Cardiac muscle cell (in vitro differentiated cells and primary cell): ENCODE results near the gene FRMD3. TPM values are rescaled to one million over a fixed set of nuclear protein-coding genes. Genes with fewer than 3 reads are reported as not detected.

Source experiments
- DNase-seq, 2 donors: peaks; one replicate each; pipeline versions ENCODE4 v3.0.0 to v3.0.0-alpha.2; 2010 to 2017; ENCODE audit warnings: low read depth in 1 of 2, low spot score in 1 of 2
- H3K27ac ChIP-seq: fragments of 200-600 bp; sonication (generic); 2 replicates; pipeline ENCODE4 v1.5.1; 2016
- H3K27me3 ChIP-seq: fragments of 200-600 bp; sonication (generic); 2 replicates; pipeline ENCODE4 v1.6.0; 2016; ENCODE audit warnings: control low read depth
- H3K36me3 ChIP-seq: fragments of 200-600 bp; sonication (generic); 2 replicates; pipeline ENCODE4 v1.5.1; 2016; ENCODE audit warnings: control low read depth
- H3K4me1 ChIP-seq: fragments of 200-600 bp; sonication (generic); 2 replicates; pipeline ENCODE4 v1.8.1; 2017; ENCODE audit warnings: low read depth, mild to moderate bottlenecking, mixed run types
- H3K4me3 ChIP-seq: fragments of 200-600 bp; sonication (generic); 2 replicates; pipeline ENCODE4 v1.5.1; 2016; ENCODE audit warnings: mild to moderate bottlenecking
- H3K9me3 ChIP-seq: fragments of 200-600 bp; sonication (generic); 2 replicates; pipeline ENCODE4 v1.5.1; 2017; ENCODE audit warnings: low read depth, mild to moderate bottlenecking, control low read depth
- CTCF ChIP-seq: IDR thresholded peaks from 2 replicates; pipeline ENCODE4 v1.5.1; 2012; ENCODE audit warnings: low read depth, mild to moderate bottlenecking, low read length
- polyA plus RNA-seq: library from polyadenylated mRNA; unstranded; fragments of >200 nt; fragmentation: Nextera tagmentation; extraction: Ambion mirVana; gene quantifications from 2 replicates; pipeline ENCODE4 v1.2.1, GENCODE V29; 2016
- total RNA-seq: library from RNA; depleted of rRNA; stranded (reverse); fragments of >200 nt; gene quantifications from 2 replicates; pipeline ENCODE4 v1.2.3, GENCODE V29; 2016

The FRMD3 gene
- total and polyA plus RNA-seq, 2 experiments from 2014 or later: 61.5 to 66.4 TPM

GRCh38 chr9:83387401-83388185 lies 150.6 kb downstream of the FRMD3 start:
- H3K4me1 ChIP-seq: no peaks in the 10 kb centered on the region
- TF ChIP-seq CTCF: no peak
- H3K9me3 ChIP-seq: no peaks in the 10 kb centered on the region
- no peak overlapping the region for H3K27ac ChIP-seq
- no peaks in the 10 kb centered on the region for H3K27me3 ChIP-seq
- DNase-seq: no peak
- no peaks in the 10 kb centered on the region for H3K36me3 ChIP-seq
- no peak overlapping the region for H3K4me3 ChIP-seq

- no peaks in the 10 kb centered on the region for H3K27me3 ChIP-seq
- no peaks in the 10 kb centered on the region for H3K4me1 ChIP-seq
- TF ChIP-seq CTCF: no peak
- H3K9me3 ChIP-seq: no peaks in the 10 kb centered on the region
- no peaks in the 10 kb centered on the region for H3K36me3 ChIP-seq
- H3K27ac ChIP-seq: no peak overlapping the region
- DNase-seq: no peak
- no peak overlapping the region for H3K4me3 ChIP-seq
These were observed 152.9 kb downstream of the FRMD3 start for GRCh38 chr9:83385317-83385716.

GRCh38 chr9:83384214-83384613 lies 154.0 kb downstream of the FRMD3 start:
- TF ChIP-seq CTCF: no peak

GRCh38 chr9:83383034-83383433 lies 155.2 kb downstream of the FRMD3 start:
- Histone ChIP-seq H3K27ac (no peak overlapping the region), H3K4me3 (no peak overlapping the region), H3K27me3 (no peaks in the 10 kb centered on the region), H3K4me1 (no peaks in the 10 kb centered on the region), H3K9me3 (no peaks in the 10 kb centered on the region), H3K36me3 (no peaks in the 10 kb centered on the region)
- no peak for TF ChIP-seq CTCF
- DNase-seq: no peak

More at GRCh38 chr9:83384214-83384613, 154.0 kb downstream of the FRMD3 start:
- DNase-seq: no peak
- Histone ChIP-seq H3K9me3 (no peaks in the 10 kb centered on the region), H3K27me3 (no peaks in the 10 kb centered on the region), H3K36me3 (no peaks in the 10 kb centered on the region), H3K4me1 (no peaks in the 10 kb centered on the region), H3K27ac (no peak overlapping the region), H3K4me3 (no peak overlapping the region)

GRCh38 chr9:83382421-83382820 lies 155.8 kb downstream of the FRMD3 start:
- Histone ChIP-seq H3K36me3 (no peaks in the 10 kb centered on the region), H3K27ac (no peak overlapping the region), H3K27me3 (no peaks in the 10 kb centered on the region), H3K9me3 (no peaks in the 10 kb centered on the region), H3K4me3 (no peak overlapping the region), H3K4me1 (no peaks in the 10 kb centered on the region)
- DNase-seq: no peak
- TF ChIP-seq CTCF: no peak
